Lower leg skin (tissue), 3 donors: Measurements from ENCODE around the gene CDH18.

Experiments used
- POLR2A ChIP-seq, 2 donors: fragments of 450-650 bp; IDR thresholded peaks; one replicate each; pipeline ENCODE4 v1.6.1; 2016 to 2017; ENCODE audit warnings: antibody characterized with exemption in 2 of 2, mild to moderate bottlenecking in 1 of 2, moderate library complexity in 1 of 2
- TF ChIP-seq, protein P1 (sequence below), 3 donors: fragments of 450-650 bp; IDR thresholded peaks; one replicate each; pipeline ENCODE4 v1.5.1; 2016; ENCODE audit warnings: antibody characterized with exemption in 3 of 3, mild to moderate bottlenecking in 3 of 3, moderate library complexity in 2 of 3

DNA sequence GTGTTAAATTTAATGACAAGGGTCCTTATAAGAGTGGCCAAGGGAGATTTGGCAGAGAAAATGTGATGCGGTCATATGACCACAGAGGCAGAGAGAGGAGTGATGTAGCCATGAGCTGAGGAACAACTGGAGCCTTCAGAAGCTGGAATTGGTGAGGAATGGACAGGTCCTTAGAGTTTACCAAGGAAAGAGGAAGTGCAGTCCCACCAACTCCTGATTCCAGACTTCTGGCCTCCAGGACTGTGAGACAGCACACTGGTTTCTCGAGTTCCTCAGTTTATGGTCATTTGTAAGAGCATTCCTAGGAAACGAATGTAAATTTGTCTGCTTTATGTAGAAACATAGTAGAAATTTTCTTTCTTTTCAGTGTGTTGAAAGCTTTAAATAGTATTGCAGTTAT, 410.1 kb downstream of the CDH18 start:
- no peak for TF ChIP-seq POLR2A (IDR thresholded peaks at IDR 0.05)
- TF ChIP-seq, protein P1, sequence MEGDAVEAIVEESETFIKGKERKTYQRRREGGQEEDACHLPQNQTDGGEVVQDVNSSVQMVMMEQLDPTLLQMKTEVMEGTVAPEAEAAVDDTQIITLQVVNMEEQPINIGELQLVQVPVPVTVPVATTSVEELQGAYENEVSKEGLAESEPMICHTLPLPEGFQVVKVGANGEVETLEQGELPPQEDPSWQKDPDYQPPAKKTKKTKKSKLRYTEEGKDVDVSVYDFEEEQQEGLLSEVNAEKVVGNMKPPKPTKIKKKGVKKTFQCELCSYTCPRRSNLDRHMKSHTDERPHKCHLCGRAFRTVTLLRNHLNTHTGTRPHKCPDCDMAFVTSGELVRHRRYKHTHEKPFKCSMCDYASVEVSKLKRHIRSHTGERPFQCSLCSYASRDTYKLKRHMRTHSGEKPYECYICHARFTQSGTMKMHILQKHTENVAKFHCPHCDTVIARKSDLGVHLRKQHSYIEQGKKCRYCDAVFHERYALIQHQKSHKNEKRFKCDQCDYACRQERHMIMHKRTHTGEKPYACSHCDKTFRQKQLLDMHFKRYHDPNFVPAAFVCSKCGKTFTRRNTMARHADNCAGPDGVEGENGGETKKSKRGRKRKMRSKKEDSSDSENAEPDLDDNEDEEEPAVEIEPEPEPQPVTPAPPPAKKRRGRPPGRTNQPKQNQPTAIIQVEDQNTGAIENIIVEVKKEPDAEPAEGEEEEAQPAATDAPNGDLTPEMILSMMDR (IDR thresholded peaks at IDR 0.05) = no peak
